WTC11 (cell line): ENCODE measurements around the gene SENP3. TPM values are rescaled to one million over a fixed set of nuclear protein-coding genes. Genes with fewer than 3 reads are reported as not detected.

Source experiments
- ATAC-seq: fragments of 200-7000 bp; cut with Tn5 transposase; 2 replicates; pipeline ENCODE4 v1.10.0; 2021; ENCODE audit warnings: mild to moderate bottlenecking, moderate library complexity
- CTCF ChIA-PET: fragments of 300-600 bp; sonication (Branson Sonifier 250); formaldehyde crosslinking; loops from one replicate; lab custom pipeline; 2021; ENCODE audit warnings: antibody characterized with exemption; lab: Charles Lee
- POLR2A ChIA-PET: fragments of 350-600 bp; sonication (Branson Sonifier 250); formaldehyde crosslinking; loops from one replicate; lab custom pipeline; 2021; ENCODE audit warnings: antibody characterized with exemption; lab: Charles Lee
- DNase-seq: peaks from one replicate; pipeline ENCODE4 v3.0.0; 2021; ENCODE audit warnings: low spot score
- H3K27ac Mint-ChIP-seq: 2 replicates; pipeline ENCODE4 v1.8.0; 2021; ENCODE audit warnings: mixed read lengths
- H3K27me3 Mint-ChIP-seq: 2 replicates; pipeline ENCODE4 v1.8.0; 2021; ENCODE audit warnings: low read depth, mild to moderate bottlenecking, moderate library complexity, mixed read lengths
- H3K36me3 Mint-ChIP-seq: 2 replicates; pipeline ENCODE4 v1.8.0; 2021; ENCODE audit warnings: mixed read lengths
- H3K4me1 Mint-ChIP-seq: 2 replicates; pipeline ENCODE4 v1.8.0; 2022; ENCODE audit warnings: mixed read lengths
- H3K4me3 Mint-ChIP-seq: 2 replicates; pipeline ENCODE4 v1.8.0; 2021; ENCODE audit warnings: mild to moderate bottlenecking, moderate library complexity, mixed read lengths
- H3K9me3 Mint-ChIP-seq: 2 replicates; pipeline ENCODE4 v1.8.0; 2021; ENCODE audit warnings: mixed read lengths
- CREM ChIP-seq: sonication (generic); formaldehyde crosslinking; IDR thresholded peaks from 2 replicates; pipeline ENCODE4 v1.8.1; 2022; ENCODE audit warnings: mild to moderate bottlenecking, missing genetic modification reagents, moderate library complexity
- E2F4 ChIP-seq: sonication (generic); formaldehyde crosslinking; IDR thresholded peaks from 2 replicates; pipeline ENCODE4 v1.8.1; 2022; ENCODE audit warnings: low read depth, mild to moderate bottlenecking, moderate library complexity, missing genetic modification reagents, borderline replicate concordance
- ESRRA ChIP-seq: sonication (generic); formaldehyde crosslinking; IDR thresholded peaks from 2 replicates; pipeline ENCODE4 v1.8.1; 2022; ENCODE audit warnings: mild to moderate bottlenecking, missing genetic modification reagents, borderline replicate concordance
- FOXP4 ChIP-seq: sonication (generic); formaldehyde crosslinking; IDR thresholded peaks from 2 replicates; pipeline ENCODE4 v1.8.0; 2022; ENCODE audit warnings: mild to moderate bottlenecking, missing genetic modification reagents
- GRHL2 ChIP-seq: fragments of 250-450 bp; sonication (Bioruptor Pico); IDR thresholded peaks from 2 replicates; pipeline ENCODE4 v1.8.0; 2022; ENCODE audit warnings: mild to moderate bottlenecking, moderate library complexity; ENCODE audit not compliant: insufficient replicate concordance, severe bottlenecking
- IRF1 ChIP-seq: sonication (generic); formaldehyde crosslinking; IDR thresholded peaks from 2 replicates; pipeline ENCODE4 v1.8.0; 2023; ENCODE audit warnings: missing genetic modification reagents
- KAT7 ChIP-seq: sonication (generic); formaldehyde crosslinking; IDR thresholded peaks from 2 replicates; pipeline ENCODE4 v1.8.1; 2023; ENCODE audit warnings: missing genetic modification reagents, mild to moderate bottlenecking, borderline replicate concordance
- MAX ChIP-seq: sonication (generic); formaldehyde crosslinking; IDR thresholded peaks from 2 replicates; pipeline ENCODE4 v1.8.0; 2022; ENCODE audit warnings: mild to moderate bottlenecking, missing genetic modification reagents
- MLX ChIP-seq: sonication (generic); formaldehyde crosslinking; IDR thresholded peaks from 2 replicates; pipeline ENCODE4 v1.8.1; 2023; ENCODE audit warnings: mild to moderate bottlenecking, missing genetic modification reagents, moderate library complexity
- MXD4 ChIP-seq: fragments of 250-450 bp; sonication (Bioruptor Pico); IDR thresholded peaks from 2 replicates; pipeline ENCODE4 v1.8.0; 2021; ENCODE audit warnings: mild to moderate bottlenecking, moderate library complexity, borderline replicate concordance
- NFATC4 ChIP-seq: fragments of 250-450 bp; sonication (Bioruptor Pico); IDR thresholded peaks from 2 replicates; pipeline ENCODE4 v1.9.0; 2021; ENCODE audit warnings: mild to moderate bottlenecking
- PREB ChIP-seq: sonication (generic); formaldehyde crosslinking; IDR thresholded peaks from 2 replicates; pipeline ENCODE4 v1.8.1; 2022; ENCODE audit warnings: mild to moderate bottlenecking, missing genetic modification reagents, moderate library complexity, borderline replicate concordance
- PRRX2 ChIP-seq: fragments of 250-450 bp; sonication (Bioruptor Pico); IDR thresholded peaks from 2 replicates; pipeline ENCODE4 v1.8.0; 2021; ENCODE audit warnings: mild to moderate bottlenecking
- SMAD3 ChIP-seq: sonication (generic); formaldehyde crosslinking; IDR thresholded peaks from 2 replicates; pipeline ENCODE4 v1.8.0; 2022; ENCODE audit warnings: missing genetic modification reagents, mild to moderate bottlenecking, borderline replicate concordance
- SP1 ChIP-seq: sonication (generic); formaldehyde crosslinking; conservative IDR thresholded peaks from 2 replicates; pipeline ENCODE4 v1.8.1; 2022; ENCODE audit warnings: missing genetic modification reagents
- STAT6 ChIP-seq: sonication (generic); formaldehyde crosslinking; conservative IDR thresholded peaks from 2 replicates; pipeline ENCODE4 v1.8.1; 2023; ENCODE audit warnings: mild to moderate bottlenecking, low read depth, missing genetic modification reagents, moderate library complexity
- TEAD1 ChIP-seq: sonication (generic); formaldehyde crosslinking; IDR thresholded peaks from 2 replicates; pipeline ENCODE4 v1.8.0; 2022; ENCODE audit warnings: mild to moderate bottlenecking, missing genetic modification reagents
- TP53 ChIP-seq: sonication (generic); formaldehyde crosslinking; IDR thresholded peaks from 2 replicates; pipeline ENCODE4 v1.8.1; 2023; ENCODE audit warnings: mild to moderate bottlenecking, missing genetic modification reagents
- USF1 ChIP-seq: sonication (generic); formaldehyde crosslinking; IDR thresholded peaks from 2 replicates; pipeline ENCODE4 v1.8.0; 2022; ENCODE audit warnings: mild to moderate bottlenecking, missing genetic modification reagents
- ZBTB21 ChIP-seq: sonication (generic); formaldehyde crosslinking; IDR thresholded peaks from 2 replicates; pipeline ENCODE4 v1.8.1; 2023; ENCODE audit warnings: mild to moderate bottlenecking, missing genetic modification reagents, borderline replicate concordance
- ZSCAN18 ChIP-seq: fragments of 250-450 bp; sonication (Bioruptor Pico); IDR thresholded peaks from 2 replicates; pipeline ENCODE4 v2.1.2; 2022; ENCODE audit warnings: mild to moderate bottlenecking, moderate library complexity
- total RNA-seq: library from RNA; stranded (reverse); gene quantifications from 3 replicates; pipeline ENCODE4 v1.2.3, GENCODE V29; 2021

SENP3 gene
- total RNA-seq, 1 experiment from 2014 or later = 85.4 TPM

GRCh38 chr17:7615265-7615747 is 53.6 kb downstream of the SENP3 start:
- peaks cover 22% of the 10 kb centered on the region for H3K4me1 Mint-ChIP-seq
- H3K36me3 Mint-ChIP-seq = peaks cover 6% of the 10 kb centered on the region; the same call in 1 of the 2 replicates

GRCh38 chr17:7618608-7619007 is 56.9 kb downstream of the SENP3 start:
- Mint-ChIP-seq H3K36me3 (no peaks in the 10 kb centered on the region), H3K27me3 (no peaks in the 10 kb centered on the region), H3K4me1 (peaks cover 4% of the 10 kb centered on the region), H3K27ac (no peak overlapping the region), H3K4me3 (no peak overlapping the region), H3K9me3 (no peaks in the 10 kb centered on the region)
- DNase-seq (no peak), ATAC-seq (no peak)
- ChIA-PET CTCF (interaction anchor here (1.6 kb wide), 2 partner anchors 9 to 68 kb away, joined by 3 read pairs; partner anchors contain the start of genes SAT2 and TP53), POLR2A (no interaction called here)
- TF ChIP-seq MLX (CRISPR knock-in tag) (no peak), IRF1 (CRISPR knock-in tag) (no peak), FOXP4 (CRISPR knock-in tag) (no peak), ZBTB21 (CRISPR knock-in tag) (no peak), ZSCAN18 (CRISPR knock-in tag) (no peak), ESRRA (CRISPR knock-in tag) (no peak), TEAD1 (CRISPR knock-in tag) (no peak), NFATC4 (CRISPR knock-in tag) (no peak), PREB (CRISPR knock-in tag) (no peak), E2F4 (CRISPR knock-in tag) (no peak), MXD4 (CRISPR knock-in tag) (no peak), SMAD3 (CRISPR knock-in tag) (no peak), TP53 (no peak), CREM (no peak)

More at GRCh38 chr17:7615265-7615747, 53.6 kb downstream of the SENP3 start:
- TF ChIP-seq USF1 (CRISPR knock-in tag) = peak; percentile 17; the same call in 1 of the 2 replicates
- TF ChIP-seq SP1 (CRISPR knock-in tag) = peak; percentile 15; the same call in 1 of the 2 replicates
- TF ChIP-seq MAX (CRISPR knock-in tag) = peak; percentile 71; the same call in 1 of the 2 replicates
- TF ChIP-seq TEAD1 (CRISPR knock-in tag) = no peak
- no peak for TF ChIP-seq STAT6 (CRISPR knock-in tag)
- TF ChIP-seq KAT7 (CRISPR knock-in tag) = no peak
- TF ChIP-seq PRRX2 (CRISPR knock-in tag) = no peak
- no peak for TF ChIP-seq GRHL2
- Mint-ChIP-seq H3K27me3 (no peaks in the 10 kb centered on the region), H3K27ac (peak overlapping the region; percentile 99), H3K4me3 (peak overlapping the region; percentile 73), H3K9me3 (no peaks in the 10 kb centered on the region)
- ATAC-seq (no peak), DNase-seq (no peak)
- ChIA-PET CTCF (interaction anchor here (1.1 to 3.5 kb wide), 20 partner anchors 12 to 375 kb away, joined by 3 to 47 read pairs (median 8); partner anchors contain the start of genes ATP1B2, DNAH2, MPDU1 and SAT2), POLR2A (interaction anchor here (0.7 to 2.8 kb wide), 5 partner anchors 12 to 72 kb away, joined by 5 to 31 read pairs (median 8); partner anchors contain the start of genes ATP1B2, MPDU1, SAT2 and TP53)
